GM23338 (cell line): ENCODE measurements around the gene ASTN1.

ENCODE experiments used
- EZH2 ChIP-seq: fragments of 200-600 bp; sonication (generic); IDR thresholded peaks from one replicate; pipeline ENCODE4 v1.8.0; 2017; ENCODE audit warnings: antibody characterized with exemption, mild to moderate bottlenecking, low read depth; ENCODE audit not compliant: unreplicated experiment
- POLR2AphosphoS5 ChIP-seq: IDR thresholded peaks from 2 replicates; pipeline ENCODE4 v1.6.1; 2016; ENCODE audit warnings: antibody characterized with exemption, low read depth
- REST ChIP-seq: IDR thresholded peaks from one replicate; pipeline ENCODE4 v1.6.1; 2018; ENCODE audit warnings: antibody characterized with exemption; ENCODE audit not compliant: unreplicated experiment
- ZNF331 ChIP-seq: fragments of 250-450 bp; sonication (Bioruptor Pico); IDR thresholded peaks from 2 replicates; pipeline ENCODE4 v1.5.0; 2020; ENCODE audit warnings: low read depth, mild to moderate bottlenecking, moderate library complexity
- TF ChIP-seq, protein P1 (sequence below), 2 experiments: fragments of 200-600 bp in 1 of 2; sonication (generic) in 1 of 2; conservative IDR thresholded peaks; 2 replicates each; pipeline versions ENCODE4 v1.5.1 to v1.6.1; 2016 to 2017; ENCODE audit warnings: antibody characterized with exemption in 2 of 2, low read depth in 2 of 2, mild to moderate bottlenecking in 2 of 2, moderate library complexity in 1 of 2

- TF ChIP-seq EZH2, result no peak
- TF ChIP-seq, protein P1, sequence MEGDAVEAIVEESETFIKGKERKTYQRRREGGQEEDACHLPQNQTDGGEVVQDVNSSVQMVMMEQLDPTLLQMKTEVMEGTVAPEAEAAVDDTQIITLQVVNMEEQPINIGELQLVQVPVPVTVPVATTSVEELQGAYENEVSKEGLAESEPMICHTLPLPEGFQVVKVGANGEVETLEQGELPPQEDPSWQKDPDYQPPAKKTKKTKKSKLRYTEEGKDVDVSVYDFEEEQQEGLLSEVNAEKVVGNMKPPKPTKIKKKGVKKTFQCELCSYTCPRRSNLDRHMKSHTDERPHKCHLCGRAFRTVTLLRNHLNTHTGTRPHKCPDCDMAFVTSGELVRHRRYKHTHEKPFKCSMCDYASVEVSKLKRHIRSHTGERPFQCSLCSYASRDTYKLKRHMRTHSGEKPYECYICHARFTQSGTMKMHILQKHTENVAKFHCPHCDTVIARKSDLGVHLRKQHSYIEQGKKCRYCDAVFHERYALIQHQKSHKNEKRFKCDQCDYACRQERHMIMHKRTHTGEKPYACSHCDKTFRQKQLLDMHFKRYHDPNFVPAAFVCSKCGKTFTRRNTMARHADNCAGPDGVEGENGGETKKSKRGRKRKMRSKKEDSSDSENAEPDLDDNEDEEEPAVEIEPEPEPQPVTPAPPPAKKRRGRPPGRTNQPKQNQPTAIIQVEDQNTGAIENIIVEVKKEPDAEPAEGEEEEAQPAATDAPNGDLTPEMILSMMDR (conservative IDR thresholded peaks at IDR 0.05; ENCODE audit: low read depth in 2 of 2), result no peak
- TF ChIP-seq ZNF331 (CRISPR knock-in tag), result no peak
- TF ChIP-seq POLR2AphosphoS5, result no peak
- TF ChIP-seq REST, result no peak
Observed at GRCh38 chr1:177126267-177126666, 38.2 kb downstream of the ASTN1 start.
